NCI-H526 treated with DMSO at 0.1 percent for 48 hours (cell line): ENCODE measurements around the gene AXIN1.
"Not testable (repeated sequence)": the region's sequence is repeated elsewhere in the genome, so short reads cannot be mapped to it uniquely, and the experiment has no call there.

ENCODE experiments used
- DNase-seq: peaks from one replicate; lab custom pipeline; 2025; lab: John Stamatoyannopoulos, UW

AXIN1 gene

DNA sequence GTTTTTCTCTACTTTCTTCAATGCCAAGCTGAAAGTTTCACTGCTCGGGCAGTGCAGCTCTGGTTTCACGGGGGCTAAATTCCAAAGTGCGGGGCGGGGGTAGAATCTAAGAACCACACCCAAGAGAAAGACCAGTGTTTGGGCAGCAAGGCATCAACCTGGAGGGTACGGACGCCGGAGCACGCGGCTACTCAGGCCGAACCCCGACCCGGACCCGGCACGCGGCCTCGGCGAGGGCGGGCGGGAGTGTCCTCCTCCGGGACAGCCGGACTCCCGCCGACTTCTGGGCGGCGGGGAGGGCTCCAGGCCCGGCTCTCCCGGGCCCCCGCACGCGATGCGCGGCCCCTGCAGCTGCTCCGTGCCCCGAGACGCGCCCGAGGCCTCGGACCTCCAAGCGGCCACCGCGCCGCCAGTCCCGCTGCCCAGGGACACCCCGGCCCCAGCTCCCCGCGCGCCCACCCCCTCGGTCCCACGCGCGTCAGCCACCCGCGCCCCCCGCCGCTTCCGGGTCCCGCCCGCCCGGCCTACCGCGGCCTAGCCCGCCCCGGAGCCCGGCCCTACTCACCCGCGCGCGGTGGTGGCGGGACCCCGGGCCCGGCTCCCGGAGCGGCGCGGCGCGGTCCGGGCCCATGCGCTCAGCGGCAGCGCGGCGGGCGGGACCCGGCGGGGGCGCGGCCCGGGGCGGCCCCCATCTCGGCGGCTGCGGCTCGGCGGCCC, 561 bp downstream of the AXIN1 start:
- DNase-seq: no peak

DNA sequence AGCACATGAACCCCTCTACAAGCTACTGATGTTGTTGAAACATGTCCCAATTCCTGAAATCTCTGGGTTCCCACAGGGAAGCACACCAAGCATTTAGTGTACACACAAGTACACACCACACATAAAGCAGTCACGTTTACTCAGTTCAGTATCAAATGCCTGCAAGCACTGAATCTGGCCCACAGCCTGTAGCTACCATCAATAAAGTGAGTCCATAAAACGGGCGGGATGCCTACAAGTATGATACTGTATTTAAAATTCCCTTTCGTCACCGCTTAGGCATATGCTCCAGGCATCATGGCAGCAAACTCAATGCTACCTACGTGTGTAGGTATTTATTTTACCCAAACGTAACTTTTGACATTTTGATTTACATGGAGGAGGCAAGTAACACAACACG, 2.3 kb downstream of the AXIN1 start:
- no peak for DNase-seq

- DNase-seq: no peak
Measured at GRCh38 chr16:349211-349610, 3.3 kb downstream of the AXIN1 start.

- DNase-seq: not testable (repeated sequence)
Measured at GRCh38 chr16:348495-348894, 4.0 kb downstream of the AXIN1 start.

- DNase-seq: no peak
Measured at GRCh38 chr16:347203-347602, 5.3 kb downstream of the AXIN1 start.

DNA sequence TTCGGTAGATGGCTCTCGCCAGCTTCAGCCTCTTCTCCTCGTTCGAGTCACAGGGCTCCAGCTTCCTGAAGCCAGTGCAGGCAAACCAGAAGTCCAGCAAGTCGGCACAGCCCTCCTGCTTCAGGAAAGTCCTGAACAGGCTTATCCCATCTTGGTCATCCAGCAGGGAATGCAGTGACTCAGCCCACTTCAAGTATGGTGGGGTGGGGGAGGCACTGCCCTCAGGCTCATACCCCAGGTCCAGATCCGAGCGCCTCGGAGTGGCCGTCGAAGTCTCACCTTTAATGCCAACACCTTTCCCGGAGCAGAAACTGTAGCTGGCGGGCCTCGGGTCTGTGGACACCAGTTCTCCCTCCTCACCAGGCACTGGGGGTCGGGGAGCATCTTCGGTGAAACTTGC, 5.9 kb downstream of the AXIN1 start:
- no peak for DNase-seq

DNA sequence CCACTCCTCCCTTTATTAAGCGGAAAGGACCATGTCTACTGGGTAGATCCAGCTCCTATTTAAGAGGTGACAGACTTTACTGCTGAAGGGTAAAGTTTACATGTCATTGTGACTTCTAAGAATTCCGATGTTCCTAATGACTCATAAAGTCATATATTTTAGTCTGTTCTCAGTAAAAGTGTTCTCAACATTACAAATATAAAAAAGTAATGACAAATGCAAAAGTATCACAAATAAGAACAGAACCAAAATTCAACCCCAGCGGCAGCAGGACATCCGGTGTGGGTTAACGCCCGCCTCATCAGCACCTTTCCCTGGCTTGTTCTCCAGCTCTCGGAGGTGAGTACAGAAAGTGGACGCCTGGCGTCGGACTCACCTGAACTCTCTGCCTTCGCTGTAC, 6.8 kb downstream of the AXIN1 start:
- DNase-seq: no peak

GRCh38 chr16:342455-343213, 9.9 kb downstream of the AXIN1 start:
- no peak for DNase-seq

DNA sequence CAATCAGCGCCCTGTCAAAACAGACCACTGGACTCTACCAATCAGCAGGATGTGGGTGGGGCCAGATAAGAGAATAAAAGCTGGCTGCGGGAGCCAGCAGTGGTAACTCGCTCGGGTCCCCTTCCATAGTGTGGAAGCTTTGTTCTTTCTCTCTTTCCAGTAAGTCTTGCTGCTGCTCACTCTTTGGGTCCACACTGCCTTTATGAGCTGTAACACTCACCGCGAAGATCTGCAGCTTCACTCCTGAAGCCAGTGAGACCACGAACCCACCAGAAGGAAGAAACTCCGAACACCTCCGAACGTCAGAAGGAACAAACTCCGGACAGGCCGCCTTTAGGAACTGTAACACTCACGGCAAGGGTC, 10.6 kb downstream of the AXIN1 start:
- DNase-seq: not testable (repeated sequence)

GRCh38 chr16:341095-341973, 11.2 kb downstream of the AXIN1 start:
- not testable (repeated sequence) for DNase-seq

DNA sequence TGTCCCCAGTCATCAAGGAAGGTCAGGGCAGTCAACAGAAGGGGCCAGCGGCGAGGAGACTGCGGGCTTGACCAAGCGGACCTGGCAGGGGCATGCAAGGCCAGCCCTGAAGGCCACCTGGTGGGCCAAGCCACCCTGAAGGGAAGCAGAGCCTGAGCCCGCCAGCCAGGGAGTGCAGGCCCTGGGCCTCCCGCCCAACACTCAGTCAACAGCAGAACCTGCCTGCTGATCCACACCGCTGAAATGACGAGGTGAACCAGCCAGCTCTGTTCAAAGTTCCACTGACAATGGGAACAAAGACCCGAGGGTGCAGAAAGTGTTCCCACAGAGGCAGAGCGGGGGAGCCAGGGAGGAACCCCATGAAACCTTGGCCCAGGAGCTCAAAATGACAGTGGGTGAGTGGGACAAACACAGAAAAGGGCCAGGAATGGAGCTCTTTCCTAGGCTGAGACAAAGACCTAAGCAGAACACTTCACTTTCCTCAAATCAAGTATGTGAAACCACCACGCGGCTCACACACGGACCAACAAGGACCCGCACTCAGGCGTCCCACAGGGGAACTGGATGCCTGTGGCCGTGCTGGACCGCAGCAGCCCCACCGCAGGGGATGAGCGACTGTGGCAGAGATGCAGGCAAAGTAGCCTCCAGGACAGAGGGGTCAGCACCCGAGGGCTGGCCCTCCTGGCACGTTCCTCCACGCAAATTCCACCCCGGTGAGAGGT, 12.0 kb downstream of the AXIN1 start:
- DNase-seq: no peak

DNA sequence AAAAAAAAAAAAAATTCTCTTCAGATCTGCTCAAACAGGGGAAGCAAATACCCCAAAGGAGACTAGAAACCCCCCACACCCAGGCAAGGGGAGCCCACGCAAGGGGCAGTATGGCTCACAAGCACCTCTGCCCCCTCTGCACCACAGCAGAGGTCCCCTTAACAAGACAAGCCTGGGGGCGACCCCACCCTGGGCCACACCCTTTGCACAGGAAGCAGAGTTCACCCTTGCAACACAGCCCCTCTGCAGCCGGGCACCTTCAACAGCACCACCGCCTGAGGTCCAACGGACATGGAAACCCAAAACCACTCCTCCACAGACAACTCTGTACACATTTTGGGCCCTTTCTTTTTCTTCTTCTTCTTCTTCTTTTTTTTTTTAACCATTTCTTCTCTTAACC, 12.8 kb downstream of the AXIN1 start:
- no peak for DNase-seq

- DNase-seq: no peak
Measured at GRCh38 chr16:337975-338575, 14.4 kb downstream of the AXIN1 start.

GRCh38 chr16:337437-337836, 15.1 kb downstream of the AXIN1 start:
- DNase-seq: no peak

GRCh38 chr16:336269-336668, 16.3 kb downstream of the AXIN1 start:
- DNase-seq: no peak

DNA sequence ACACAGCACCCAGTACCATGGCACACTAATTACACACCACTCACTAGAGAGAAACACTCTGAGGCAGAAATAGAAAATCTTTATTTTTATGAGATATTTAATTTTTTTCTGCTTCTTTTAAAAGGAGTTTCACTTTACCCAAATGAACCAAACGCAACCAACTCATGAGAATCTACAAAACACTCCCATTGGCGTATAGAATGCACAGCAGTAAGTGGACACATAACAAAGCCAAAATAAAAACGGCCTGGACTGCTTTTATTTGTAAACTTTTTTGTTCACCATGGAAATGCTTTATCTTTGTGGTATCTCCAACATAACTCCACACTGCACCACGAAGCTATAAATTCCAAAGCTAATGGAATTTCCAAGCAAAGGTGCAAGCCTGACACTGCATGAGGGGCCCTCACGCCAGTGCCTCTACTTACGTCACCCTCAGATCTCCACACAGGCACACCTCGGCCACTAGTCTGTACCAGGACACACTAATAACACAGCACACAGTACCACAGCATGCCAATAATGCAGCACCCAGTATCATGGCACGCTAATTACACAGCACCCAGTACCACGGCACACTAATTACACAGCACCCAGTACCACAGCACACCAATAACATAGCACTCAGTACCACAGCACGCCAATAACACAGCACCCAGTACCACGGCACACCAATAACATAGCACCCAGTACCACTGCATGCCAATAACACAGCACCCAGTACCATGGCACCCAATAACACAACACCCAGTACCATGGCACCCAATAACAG, 17.5 kb downstream of the AXIN1 start:
- DNase-seq: not testable (repeated sequence)

GRCh38 chr16:334164-334832, 18.2 kb downstream of the AXIN1 start:
- not testable (repeated sequence) for DNase-seq

DNA sequence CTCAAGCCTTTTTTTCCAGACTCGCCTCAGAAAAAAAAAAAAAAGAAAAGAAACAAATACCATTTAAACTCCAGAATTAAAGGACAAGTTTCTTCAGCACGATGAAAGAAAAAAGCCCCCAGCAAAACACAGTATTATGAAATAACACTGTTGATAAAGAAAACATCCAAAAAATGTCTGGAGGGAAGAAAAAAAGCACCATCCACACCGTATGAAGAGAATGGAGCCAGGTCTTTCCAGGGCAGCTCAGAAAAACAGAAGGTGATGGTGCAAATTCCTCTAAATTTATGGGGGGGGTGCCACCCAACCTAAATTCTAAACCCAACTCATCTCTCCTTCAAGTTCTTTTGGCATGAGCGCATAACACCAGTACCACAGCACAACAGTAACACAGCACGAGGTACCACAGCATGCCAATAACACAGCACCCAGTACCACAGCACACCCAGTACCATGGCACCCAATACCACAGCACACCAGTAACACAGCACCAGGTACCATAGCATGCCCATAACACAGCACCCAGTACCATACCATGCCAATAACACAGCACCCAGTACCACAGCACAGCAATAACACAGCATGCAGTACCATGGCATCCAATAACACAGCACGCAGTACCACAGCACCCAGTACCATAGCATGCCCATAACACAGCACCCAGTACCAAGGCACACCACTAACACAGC, 19.0 kb downstream of the AXIN1 start:
- no peak for DNase-seq

- DNase-seq: not testable (repeated sequence)
Measured at GRCh38 chr16:331181-331814, 21.2 kb downstream of the AXIN1 start.
